T-cell (primary cell): ENCODE measurements around the gene TEX48. TPM values are rescaled to one million over a fixed set of nuclear protein-coding genes. Genes with fewer than 3 reads are reported as not detected.

Source experiments
- ATAC-seq, 4 experiments: fragments of 200-7000 bp in 3 of 4; fragments of 150-1000 bp in 1 of 4; cut with Tn5 transposase; replicated peaks in 1 of 4; 1 replicate in 3 of 4; 2 replicates in 1 of 4; pipeline ENCODE4 v1.10.0; 2021; ENCODE audit warnings: moderate library complexity in 3 of 4, mild to moderate bottlenecking in 2 of 4, moderate number of reproducible peaks in 1 of 4
- CTCF ChIA-PET, 2 donors: fragments of 300-600 bp; sonication (Branson Sonifier 250); formaldehyde crosslinking; loops; one replicate each; lab custom pipeline; 2022; ENCODE audit warnings: antibody characterized with exemption in 2 of 2; lab: Charles Lee
- POLR2A ChIA-PET, 2 donors: fragments of 300-600 bp; sonication (Branson Sonifier 250); formaldehyde crosslinking; loops; one replicate each; lab custom pipeline; 2022; ENCODE audit warnings: antibody characterized with exemption in 2 of 2; lab: Charles Lee
- DNase-seq, 35 experiments: peaks; one replicate each; pipeline versions ENCODE4 v3.0.0 to v3.0.0-alpha.2; 2013 to 2023
- H3K27ac ChIP-seq: one replicate; pipeline ENCODE4 v1.5.1; 2013; ENCODE audit warnings: low read length
- H3K27me3 ChIP-seq, 2 experiments: replicated peaks in 1 of 2; 1 replicate in 1 of 2; 2 replicates in 1 of 2; pipeline versions ENCODE4 v1.6.1 to v1.7.0; 2013; ENCODE audit warnings: low read length in 1 of 2, mixed read lengths in 1 of 2; ENCODE audit not compliant: control insufficient read depth in 2 of 2, insufficient read depth in 2 of 2; ENCODE audit errors: extremely low read depth in 1 of 2
- H3K36me3 ChIP-seq, 2 donors: 1 replicate in 1 of 2; 2 replicates in 1 of 2; pipeline versions ENCODE4 v1.6.1 to v1.7.0; 2013; ENCODE audit warnings: low read length in 1 of 2; ENCODE audit not compliant: control insufficient read depth in 2 of 2, insufficient read depth in 1 of 2; ENCODE audit errors: extremely low read depth in 1 of 2
- H3K4me1 ChIP-seq, 2 experiments: 1 replicate in 1 of 2; 2 replicates in 1 of 2; pipeline versions ENCODE4 v1.6.1 to v1.7.0; 2013; ENCODE audit warnings: low read length in 2 of 2, mixed read lengths in 1 of 2; ENCODE audit not compliant: insufficient read depth in 2 of 2, control insufficient read depth in 1 of 2; ENCODE audit errors: extremely low read depth in 1 of 2
- H3K4me3 ChIP-seq, 2 donors: 1 replicate in 1 of 2; 2 replicates in 1 of 2; pipeline versions ENCODE4 v1.5.1 to v1.7.0; 2013; ENCODE audit warnings: mild to moderate bottlenecking in 2 of 2, low read length in 1 of 2, moderate library complexity in 1 of 2; ENCODE audit not compliant: control insufficient read depth in 1 of 2; ENCODE audit errors: extremely low read depth in 1 of 2
- H3K9me3 ChIP-seq: 2 replicates; pipeline ENCODE4 v1.7.0; 2013
- H3K27ac Mint-ChIP-seq, 2 donors: one replicate each; pipeline ENCODE4 v1.8.0; 2020 to 2021; ENCODE audit warnings: mild to moderate bottlenecking in 2 of 2, mixed read lengths in 2 of 2
- H3K27me3 Mint-ChIP-seq, 2 donors: one replicate each; pipeline ENCODE4 v1.8.0; 2021 to 2022; ENCODE audit warnings: mixed read lengths in 2 of 2
- H3K36me3 Mint-ChIP-seq: one replicate; pipeline ENCODE4 v1.8.0; 2021; ENCODE audit warnings: mixed read lengths
- H3K4me1 Mint-ChIP-seq, 3 donors: one replicate each; pipeline ENCODE4 v1.8.0; 2020 to 2022; ENCODE audit warnings: mixed read lengths in 3 of 3, mild to moderate bottlenecking in 1 of 3
- H3K4me3 Mint-ChIP-seq, 3 donors: one replicate each; pipeline ENCODE4 v1.8.0; 2020 to 2022; ENCODE audit warnings: mild to moderate bottlenecking in 3 of 3, mixed read lengths in 3 of 3, moderate library complexity in 3 of 3
- H3K9me3 Mint-ChIP-seq, 3 donors: one replicate each; pipeline ENCODE4 v1.8.0; 2020 to 2022; ENCODE audit warnings: mixed read lengths in 3 of 3
- WGBS: methylation state at CpG from one replicate; pipeline ENCODE4 v1.1.5; 2013; ENCODE audit warnings: missing lambda C conversion rate; ENCODE audit not compliant: insufficient coverage; 5-methylcytosine and 5-hydroxymethylcytosine counted together
- total RNA-seq, 35 experiments: library from RNA in 6 of 35; stranded (reverse) in 6 of 35; fragments of 120-200 nt in 1 of 35; gene quantifications; one replicate each; pipeline versions ENCODE4 v1.2.1 to v1.2.4 and lab custom pipeline; 2013 to 2026

The TEX48 gene
- total RNA-seq, 5 donors from 2014 or later (not counting 1 experiment from before 2014, with no cell fraction given) = 0.51 TPM; not detected in 4

- Mint-ChIP-seq H3K27me3 (peaks cover 11 to 23% of the 10 kb centered on the region in 2 donors), H3K4me1 (peaks cover 6 to 8% (median 7%) of the 10 kb centered on the region in 3 donors), H3K36me3 (no peaks in the 10 kb centered on the region), H3K9me3 (no peaks in the 10 kb centered on the region), H3K4me3 (no peak overlapping the region), H3K27ac (no peak overlapping the region)
- CTCF ChIA-PET = no interaction called here
- Histone ChIP-seq H3K27ac (no peak overlapping the region), H3K36me3 (no peaks in the 10 kb centered on the region), H3K4me1 (peaks cover 0 to 9% of the 10 kb centered on the region in 2 experiments), H3K4me3 (no peak overlapping the region), H3K27me3 (no peaks in the 10 kb centered on the region), H3K9me3 (no peaks in the 10 kb centered on the region)
- POLR2A ChIA-PET = no interaction called here
- DNase-seq (no peak), ATAC-seq (no peak)
- whole genome bisulfite sequencing = no CpG with 5 or more reads among the region's 3 CpGs
Observed at GRCh38 chr9:114677418-114677817, 4.6 kb downstream of the TEX48 start.

GRCh38 chr9:114676901-114677300 lies 5.1 kb downstream of the TEX48 start:
- H3K36me3 ChIP-seq = no peaks in the 10 kb centered on the region
- no peaks in the 10 kb centered on the region for H3K27me3 ChIP-seq
- WGBS = no CpG with 5 or more reads among the region's 4 CpGs
- no peak overlapping the region for H3K27ac Mint-ChIP-seq
- peaks cover 6% of the 10 kb centered on the region in 3 donors for H3K4me1 Mint-ChIP-seq
- no peaks in the 10 kb centered on the region for H3K36me3 Mint-ChIP-seq
- H3K4me3 Mint-ChIP-seq = no peak overlapping the region
- ChIA-PET POLR2A (interaction anchor here in 1 of 2 donors (0.7 kb wide), 1 partner anchor 337 kb away, joined by 3 read pairs; no protein-coding TSS in a partner anchor), CTCF (no interaction called here)
- peaks cover 11 to 24% of the 10 kb centered on the region in 2 donors for H3K27me3 Mint-ChIP-seq
- no peak for DNase-seq
- ATAC-seq = no peak
- no peak overlapping the region for H3K4me3 ChIP-seq
- H3K27ac ChIP-seq = no peak overlapping the region
- no peaks in the 10 kb centered on the region for H3K9me3 Mint-ChIP-seq
- no peaks in the 10 kb centered on the region for H3K9me3 ChIP-seq
- H3K4me1 ChIP-seq = peaks cover 0 to 5% of the 10 kb centered on the region in 2 experiments

GRCh38 chr9:114674798-114675540 lies 7.0 kb downstream of the TEX48 start:
- H3K4me3 ChIP-seq = no peak overlapping the region
- H3K27ac Mint-ChIP-seq = no peak overlapping the region
- H3K27me3 Mint-ChIP-seq = peaks cover 9 to 24% of the 10 kb centered on the region in 2 donors
- no peak for DNase-seq
- ATAC-seq = no peak
- POLR2A ChIA-PET = interaction anchor here (0.6 kb wide), 3 partner anchors 27 to 842 kb away, joined by 4 to 8 read pairs (median 4); no protein-coding TSS in a partner anchor
- WGBS = 80% methylated on average over 2 of the region's 3 CpGs
- H3K27me3 ChIP-seq = no peaks in the 10 kb centered on the region
- H3K36me3 Mint-ChIP-seq = peaks cover 5% of the 10 kb centered on the region
- no peaks in the 10 kb centered on the region for H3K9me3 Mint-ChIP-seq
- H3K27ac ChIP-seq = no peak overlapping the region
- H3K4me1 Mint-ChIP-seq = no peaks in the 10 kb centered on the region
- CTCF ChIA-PET = interaction anchor here in 1 of 2 donors (0.6 kb wide), 1 partner anchor 338 kb away, joined by 3 read pairs; no protein-coding TSS in a partner anchor
- no peaks in the 10 kb centered on the region for H3K36me3 ChIP-seq
- no peaks in the 10 kb centered on the region for H3K9me3 ChIP-seq
- H3K4me3 Mint-ChIP-seq = no peak overlapping the region
- H3K4me1 ChIP-seq = no peaks in the 10 kb centered on the region

GRCh38 chr9:114674076-114674797 lies 7.8 kb downstream of the TEX48 start:
- Mint-ChIP-seq H3K27ac (no peak overlapping the region), H3K27me3 (peaks cover 7 to 20% of the 10 kb centered on the region in 2 donors), H3K36me3 (peaks cover 5% of the 10 kb centered on the region), H3K9me3 (no peaks in the 10 kb centered on the region), H3K4me1 (no peaks in the 10 kb centered on the region), H3K4me3 (no peak overlapping the region)
- no peak for ATAC-seq
- H3K4me3 ChIP-seq = no peak overlapping the region
- CTCF ChIA-PET = interaction anchor here in 1 of 2 donors (0.6 kb wide), 1 partner anchor 339 kb away, joined by 3 read pairs; no protein-coding TSS in a partner anchor
- 80% methylated on average over 1 of the region's 2 CpGs for WGBS
- H3K27ac ChIP-seq = no peak overlapping the region
- no peak for DNase-seq
- POLR2A ChIA-PET = interaction anchor here in 1 of 2 donors (0.6 kb wide), 1 partner anchor 26 kb away, joined by 8 read pairs; no protein-coding TSS in a partner anchor
- no peaks in the 10 kb centered on the region for H3K9me3 ChIP-seq
- H3K36me3 ChIP-seq = no peaks in the 10 kb centered on the region
- H3K4me1 ChIP-seq = no peaks in the 10 kb centered on the region
- H3K27me3 ChIP-seq = no peaks in the 10 kb centered on the region

GRCh38 chr9:114671605-114672004 lies 10.4 kb downstream of the TEX48 start:
- Mint-ChIP-seq H3K27me3 (peaks cover 4 to 12% of the 10 kb centered on the region in 2 donors), H3K9me3 (no peaks in the 10 kb centered on the region), H3K27ac (no peak overlapping the region), H3K36me3 (peaks cover 5% of the 10 kb centered on the region), H3K4me1 (no peaks in the 10 kb centered on the region), H3K4me3 (no peak overlapping the region)
- ATAC-seq (no peak), DNase-seq (no peak)
- H3K4me3 ChIP-seq = no peak overlapping the region
- no peaks in the 10 kb centered on the region for H3K4me1 ChIP-seq
- no CpG with 5 or more reads among the region's 1 CpG for WGBS
- H3K9me3 ChIP-seq = no peaks in the 10 kb centered on the region
- H3K27me3 ChIP-seq = peaks cover 0 to 6% of the 10 kb centered on the region in 2 experiments
- ChIA-PET CTCF (interaction anchor here (0.5 to 1.2 kb wide), 4 partner anchors 9 to 1244 kb away, joined by 3 to 5 read pairs (median 4); no protein-coding TSS in a partner anchor), POLR2A (no interaction called here)
- no peaks in the 10 kb centered on the region for H3K36me3 ChIP-seq
- no peak overlapping the region for H3K27ac ChIP-seq

- Mint-ChIP-seq H3K27me3 (peaks cover under 1 to 5% of the 10 kb centered on the region in 2 donors), H3K9me3 (no peaks in the 10 kb centered on the region), H3K36me3 (peaks cover 5% of the 10 kb centered on the region), H3K4me1 (no peaks in the 10 kb centered on the region), H3K27ac (no peak overlapping the region), H3K4me3 (no peak overlapping the region)
- Histone ChIP-seq H3K27me3 (peaks cover 0 to 6% of the 10 kb centered on the region in 2 experiments), H3K4me3 (no peak overlapping the region), H3K9me3 (no peaks in the 10 kb centered on the region), H3K4me1 (no peaks in the 10 kb centered on the region), H3K36me3 (no peaks in the 10 kb centered on the region), H3K27ac (no peak overlapping the region)
- ATAC-seq = no peak
- DNase-seq = no peak
- CTCF ChIA-PET = no interaction called here
- POLR2A ChIA-PET = no interaction called here
Observed at GRCh38 chr9:114669961-114670360, 12.0 kb downstream of the TEX48 start.
